HUDEP-2 (cell line): Measurements from ENCODE around the gene FAM98C.
A peak's percentile ranks its signal among the peaks of the same experiment; 100 is the strongest.
"Not testable (repeated sequence)": the region's sequence is repeated elsewhere in the genome, so short reads cannot be mapped to it uniquely, and the experiment has no call there.

Experiments used
- DNase-seq, 76 experiments: peaks; one replicate each; lab custom pipeline; 2025; ENCODE audit not compliant: unreplicated experiment in 76 of 76; lab: John Stamatoyannopoulos, UW

FAM98C gene

DNA sequence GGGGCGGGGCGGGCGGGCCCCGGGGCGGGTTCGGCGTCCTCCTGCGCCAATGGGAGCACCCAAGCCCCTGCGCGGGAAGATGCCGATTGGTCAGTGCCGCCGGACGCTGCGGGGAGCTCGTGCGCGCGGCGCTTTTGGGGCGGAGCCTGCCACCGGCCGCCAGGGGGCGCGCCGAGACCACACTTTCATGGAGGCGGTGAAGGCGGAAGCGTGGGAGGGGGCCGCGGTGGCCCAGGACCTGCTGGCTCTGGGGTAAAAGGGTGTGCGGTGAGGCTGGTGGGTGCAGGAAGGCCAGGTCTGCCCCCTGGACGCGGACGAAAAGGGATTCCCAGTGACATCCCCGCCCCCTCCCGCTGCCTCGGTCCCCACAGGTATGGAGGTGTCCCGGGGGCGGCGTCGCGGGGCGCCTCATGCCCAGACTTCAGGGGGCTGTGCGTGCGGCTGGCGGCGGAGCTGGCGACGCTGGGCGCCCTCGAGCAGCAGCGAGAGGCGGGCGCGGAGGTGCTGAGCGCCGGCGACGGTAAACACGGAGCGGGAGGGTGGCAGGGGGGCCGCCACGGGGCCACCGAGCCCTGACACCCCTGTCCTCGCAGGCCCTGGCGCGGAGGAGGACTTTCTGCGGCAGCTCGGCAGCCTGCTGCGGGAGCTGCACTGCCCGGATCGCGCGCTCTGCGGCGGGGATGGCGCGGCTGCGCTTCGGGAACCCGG is at the start of gene FAM98C:
FAM98C (plus strand) TSS at position 127 of the 708 bp plus-strand sequence; CDS start at position 188, 61 bp downstream.
- peak; percentile 76 to 100 (median 99) for DNase-seq

GRCh38 chr19:38355728-38356725 is 46.9 kb upstream of the FAM98C start:
- DNase-seq = no peak

GRCh38 chr19:38358071-38358470 is 44.8 kb upstream of the FAM98C start:
- DNase-seq = no peak

- DNase-seq = no peak
Observed at GRCh38 chr19:38359242-38360021, 43.5 kb upstream of the FAM98C start.

DNA sequence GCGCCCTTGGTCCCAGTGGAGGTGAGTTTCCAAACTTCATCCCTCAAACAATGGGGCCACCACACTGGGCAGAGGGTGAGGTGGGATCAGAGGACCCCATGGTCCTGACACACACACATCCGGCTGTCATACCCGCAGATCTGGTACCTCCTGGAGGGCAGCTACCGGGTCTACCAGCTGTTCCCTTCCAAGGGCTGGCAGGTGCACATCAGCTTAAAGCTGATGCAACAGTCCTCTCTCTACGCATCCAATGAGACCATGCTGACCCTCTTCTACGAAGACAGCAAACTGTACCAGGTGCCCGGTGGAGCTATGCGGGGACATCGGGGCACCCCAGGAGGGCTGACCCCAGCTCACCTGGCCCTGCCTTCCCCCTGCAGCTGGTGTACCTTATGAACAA is 42.5 kb upstream of the FAM98C start:
- peak in 1 of 76 experiments; percentile 8 for DNase-seq

GRCh38 chr19:38360839-38361631 is 41.9 kb upstream of the FAM98C start:
- DNase-seq = no peak

GRCh38 chr19:38361633-38362075 is 41.2 kb upstream of the FAM98C start:
- peak in 66 of 76 experiments; percentile 28 to 90 (median 73) for DNase-seq

- DNase-seq = peak in 69 of 76 experiments; percentile 21 to 97 (median 76)
Observed at GRCh38 chr19:38362076-38362945, 40.6 kb upstream of the FAM98C start.

DNA sequence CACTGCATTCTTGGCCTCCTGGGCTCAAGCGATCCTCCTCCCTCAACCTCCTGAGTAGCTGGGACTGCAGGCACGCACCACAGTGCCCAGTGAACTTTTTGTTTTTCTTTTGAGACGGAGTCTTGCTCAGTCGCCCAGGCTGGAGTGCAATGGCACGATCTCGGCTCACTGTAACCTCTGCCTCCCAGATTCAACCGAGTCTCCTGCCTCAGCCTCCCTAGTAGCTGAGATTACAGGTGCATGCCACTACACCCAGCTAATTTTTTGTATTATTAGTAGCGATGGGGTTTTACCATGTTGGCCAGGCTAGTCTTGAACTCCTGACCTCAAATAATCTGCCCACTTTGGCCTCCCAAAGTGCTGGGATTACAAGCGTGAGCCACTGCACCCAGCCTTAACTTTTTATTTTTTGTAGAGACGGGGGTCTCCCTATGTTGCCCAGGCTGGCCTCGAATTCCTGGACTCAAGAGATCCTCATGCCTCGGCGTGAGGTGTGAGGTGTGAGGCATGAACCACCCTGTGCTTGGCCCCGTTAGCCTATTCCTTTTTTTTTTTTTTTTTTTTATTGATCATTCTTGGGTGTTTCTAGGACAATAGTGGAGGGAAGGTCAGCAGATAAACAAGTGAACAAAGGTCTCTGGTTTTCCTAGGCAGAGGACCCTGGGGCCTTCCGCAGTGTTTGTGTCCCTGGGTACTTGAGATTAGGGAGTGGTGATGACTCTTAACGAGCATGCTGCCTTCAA is 39.8 kb upstream of the FAM98C start:
- not testable (repeated sequence) for DNase-seq

DNA sequence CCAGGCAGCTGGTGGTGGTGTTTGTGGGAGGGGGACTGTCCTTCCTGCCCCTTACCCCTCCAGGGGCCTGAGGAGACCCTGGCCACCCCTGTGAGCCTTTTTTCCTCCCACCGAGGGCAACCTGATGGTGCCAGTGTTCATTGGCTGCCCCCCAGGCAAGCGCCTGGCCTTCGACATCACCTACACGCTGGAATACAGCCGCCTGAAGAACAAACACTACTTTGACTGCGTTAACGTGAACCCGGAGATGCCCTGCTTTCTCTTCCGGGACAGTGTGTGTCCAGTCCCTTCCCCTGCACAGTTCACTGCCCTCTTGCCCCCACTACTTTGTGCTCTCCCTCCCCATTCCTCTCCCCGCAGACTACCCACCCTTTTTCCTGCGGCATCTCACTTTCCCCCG is 35.9 kb upstream of the FAM98C start:
- DNase-seq = no peak

DNA sequence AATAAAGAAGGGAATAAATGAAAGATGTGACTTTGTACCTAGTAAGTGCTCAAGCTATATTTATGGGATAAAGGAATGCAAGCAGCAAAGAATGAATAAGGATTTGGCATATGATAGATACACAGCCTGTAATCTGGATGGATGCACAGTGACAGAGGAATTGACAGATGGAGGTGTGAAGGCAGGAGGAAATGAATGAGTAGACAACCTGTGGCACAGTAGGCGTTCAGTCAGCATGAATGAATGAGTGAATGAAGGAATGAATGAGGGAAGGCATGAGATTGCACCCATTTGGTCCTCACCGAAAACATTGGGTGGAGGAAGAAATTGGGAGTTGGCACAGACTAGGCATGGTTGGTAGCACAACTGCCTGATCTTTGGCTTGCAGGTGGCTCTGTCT is 33.3 kb upstream of the FAM98C start:
- no peak for DNase-seq

DNA sequence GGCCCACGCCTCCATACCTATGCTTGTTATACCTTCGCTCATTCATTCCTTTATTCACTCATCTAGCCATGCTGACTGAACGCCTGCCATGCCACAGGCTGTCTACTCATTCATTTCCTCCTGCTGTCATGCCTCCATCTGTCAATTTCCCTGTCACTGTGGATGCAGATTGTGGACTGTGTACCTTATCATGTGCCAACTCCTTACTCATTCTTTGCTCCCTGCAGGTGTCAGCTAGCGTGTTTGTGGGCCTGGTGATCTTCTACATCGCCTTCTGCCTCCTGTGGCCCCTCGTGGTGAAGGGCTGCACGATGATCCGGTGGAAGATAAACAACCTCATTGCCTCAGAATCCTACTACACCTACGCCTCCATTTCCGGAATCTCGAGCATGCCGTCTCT is 32.6 kb upstream of the FAM98C start:
- no peak for DNase-seq

- no peak for DNase-seq
Observed at GRCh38 chr19:38371081-38371480, 31.8 kb upstream of the FAM98C start.

DNA sequence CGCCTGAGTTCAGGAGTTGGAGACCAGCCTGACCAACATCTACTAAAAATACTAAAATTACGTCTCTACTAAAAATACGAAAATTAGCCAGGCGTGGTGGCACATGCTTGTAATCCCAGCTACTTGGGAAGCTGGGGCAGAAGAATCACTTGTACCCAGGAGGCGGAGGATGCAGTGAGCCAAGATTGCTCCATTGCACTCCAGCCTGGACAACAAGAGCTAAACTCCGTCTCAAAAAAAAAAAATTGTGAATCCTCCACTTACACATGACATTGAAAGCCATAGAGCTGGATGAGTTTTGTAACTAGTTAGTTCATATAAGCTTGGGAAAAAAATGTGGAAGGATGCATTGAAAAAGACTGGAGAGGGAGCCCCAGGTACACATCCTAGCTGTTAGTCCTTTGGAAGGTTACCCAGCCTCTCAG is 29.0 kb upstream of the FAM98C start:
- no peak for DNase-seq

GRCh38 chr19:38374332-38375097 is 28.4 kb upstream of the FAM98C start, which contains the start of gene PSMD8:
PSMD8 (plus strand) TSS chr19:38374571; CDS start chr19:38374602, 31 bp downstream.
- peak in 75 of 76 experiments; percentile 94 to 100 (median 100) for DNase-seq

DNA sequence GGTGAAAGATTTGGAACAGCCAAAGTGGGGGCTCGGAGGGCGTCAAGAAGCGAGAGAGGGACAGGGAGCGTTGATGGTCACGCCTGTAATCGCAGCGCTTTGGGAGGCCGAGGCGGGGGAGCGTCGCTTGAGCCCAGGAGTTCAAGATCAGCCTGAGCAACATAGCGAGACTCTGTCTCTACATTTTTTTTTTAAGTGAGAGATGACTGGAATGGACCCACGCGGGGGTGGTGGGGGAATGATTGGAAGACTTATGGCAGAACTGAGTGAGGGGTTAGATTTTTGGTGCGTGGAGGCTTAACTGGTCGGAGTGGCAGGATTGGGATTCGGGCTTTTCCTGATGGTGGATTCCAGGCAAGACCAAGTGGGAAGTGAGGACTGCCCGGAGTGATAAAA is 27.8 kb upstream of the FAM98C start:
- peak in 3 of 76 experiments; percentile 62 to 73 (median 65) for DNase-seq

DNA sequence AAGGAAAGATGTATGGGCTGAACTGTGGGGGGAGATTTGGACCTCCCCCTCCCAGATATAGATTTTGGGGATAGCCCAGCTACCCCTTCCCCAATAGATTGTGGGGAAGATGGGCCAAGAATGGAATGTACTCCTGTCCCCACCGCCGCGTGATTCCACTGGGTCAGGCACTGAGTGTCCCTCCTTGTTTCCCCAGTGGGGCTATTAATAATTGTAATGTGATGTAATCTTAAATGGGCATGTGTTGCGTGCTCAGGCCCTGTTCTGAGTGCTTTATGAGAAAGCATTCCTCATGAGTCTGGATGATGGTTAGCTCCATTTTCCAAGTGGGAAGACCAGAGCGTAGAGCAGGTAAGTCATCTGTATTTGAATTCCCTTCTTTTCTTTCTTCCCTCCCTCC is 27.1 kb upstream of the FAM98C start:
- no peak for DNase-seq
